NCI-H2171 treated with DMSO at 0.1 percent for 48 hours (cell line): ENCODE measurements around the gene PCNX1.

ENCODE experiments used
- DNase-seq: peaks from one replicate; lab custom pipeline; 2025; lab: John Stamatoyannopoulos, UW

The PCNX1 gene

GRCh38 chr14:71163050-71163841 lies 256.0 kb downstream of the PCNX1 start:
- no peak for DNase-seq

GRCh38 chr14:71163842-71164629 lies 256.8 kb downstream of the PCNX1 start:
- peak; percentile 58 for DNase-seq
